ENCODE data around the gene TRIM24.
A peak's percentile ranks its signal among the peaks of the same experiment; 100 is the strongest.

Gene TRIM24

GRCh38 chr7:138573741-138574140 is 113.7 kb downstream of the TRIM24 start:
- Mint-ChIP-seq H3K36me3 (ENCODE audit: low read depth) (peaks cover 80% of the 10 kb centered on the region), H3K4me3 (no peak overlapping the region), H3K27ac (peak overlapping the region; percentile 27), H3K4me1 (no peaks in the 10 kb centered on the region), H3K27me3 (ENCODE audit: low read depth, poor library complexity) (no peaks in the 10 kb centered on the region), H3K9me3 (no peaks in the 10 kb centered on the region)
- no peak for DNase-seq
- TF ChIP-seq, protein P1, sequence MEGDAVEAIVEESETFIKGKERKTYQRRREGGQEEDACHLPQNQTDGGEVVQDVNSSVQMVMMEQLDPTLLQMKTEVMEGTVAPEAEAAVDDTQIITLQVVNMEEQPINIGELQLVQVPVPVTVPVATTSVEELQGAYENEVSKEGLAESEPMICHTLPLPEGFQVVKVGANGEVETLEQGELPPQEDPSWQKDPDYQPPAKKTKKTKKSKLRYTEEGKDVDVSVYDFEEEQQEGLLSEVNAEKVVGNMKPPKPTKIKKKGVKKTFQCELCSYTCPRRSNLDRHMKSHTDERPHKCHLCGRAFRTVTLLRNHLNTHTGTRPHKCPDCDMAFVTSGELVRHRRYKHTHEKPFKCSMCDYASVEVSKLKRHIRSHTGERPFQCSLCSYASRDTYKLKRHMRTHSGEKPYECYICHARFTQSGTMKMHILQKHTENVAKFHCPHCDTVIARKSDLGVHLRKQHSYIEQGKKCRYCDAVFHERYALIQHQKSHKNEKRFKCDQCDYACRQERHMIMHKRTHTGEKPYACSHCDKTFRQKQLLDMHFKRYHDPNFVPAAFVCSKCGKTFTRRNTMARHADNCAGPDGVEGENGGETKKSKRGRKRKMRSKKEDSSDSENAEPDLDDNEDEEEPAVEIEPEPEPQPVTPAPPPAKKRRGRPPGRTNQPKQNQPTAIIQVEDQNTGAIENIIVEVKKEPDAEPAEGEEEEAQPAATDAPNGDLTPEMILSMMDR (IDR thresholded peaks at IDR 0.05), result no peak

- no peak overlapping the region for H3K4me3 Mint-ChIP-seq
- H3K9me3 Mint-ChIP-seq, result no peaks in the 10 kb centered on the region
- no peaks in the 10 kb centered on the region for H3K27me3 Mint-ChIP-seq (ENCODE audit: low read depth, poor library complexity)
- TF ChIP-seq, protein P1 (IDR thresholded peaks at IDR 0.05), result no peak
- peaks cover 80% of the 10 kb centered on the region for H3K36me3 Mint-ChIP-seq (ENCODE audit: low read depth)
- no peak for DNase-seq
- no peaks in the 10 kb centered on the region for H3K4me1 Mint-ChIP-seq
- H3K27ac Mint-ChIP-seq, result peak overlapping the region; percentile 60
Observed at GRCh38 chr7:138575897-138576428, 115.9 kb downstream of the TRIM24 start.

DNA sequence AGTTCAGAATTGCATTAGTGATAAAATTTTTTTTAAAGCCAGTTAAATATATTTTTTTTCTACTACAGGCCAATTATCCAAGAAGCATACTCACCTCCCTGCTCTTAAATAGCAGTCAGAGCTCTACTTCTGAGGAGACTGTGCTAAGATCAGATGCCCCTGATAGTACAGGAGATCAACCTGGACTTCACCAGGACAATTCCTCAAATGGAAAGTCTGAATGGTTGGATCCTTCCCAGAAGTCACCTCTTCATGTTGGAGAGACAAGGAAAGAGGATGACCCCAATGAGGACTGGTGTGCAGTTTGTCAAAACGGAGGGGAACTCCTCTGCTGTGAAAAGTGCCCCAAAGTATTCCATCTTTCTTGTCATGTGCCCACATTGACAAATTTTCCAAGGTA is 119.1 kb downstream of the TRIM24 start:
- no peaks in the 10 kb centered on the region for H3K27me3 Mint-ChIP-seq (ENCODE audit: low read depth, poor library complexity)
- no peaks in the 10 kb centered on the region for H3K4me1 Mint-ChIP-seq
- H3K27ac Mint-ChIP-seq, result no peak overlapping the region
- H3K9me3 Mint-ChIP-seq, result no peaks in the 10 kb centered on the region
- DNase-seq, result no peak
- TF ChIP-seq, protein P1 (IDR thresholded peaks at IDR 0.05), result no peak
- H3K4me3 Mint-ChIP-seq, result no peak overlapping the region
- H3K36me3 Mint-ChIP-seq (ENCODE audit: low read depth), result peaks cover 85% of the 10 kb centered on the region

- peaks cover 86% of the 10 kb centered on the region for H3K36me3 Mint-ChIP-seq (ENCODE audit: low read depth)
- no peaks in the 10 kb centered on the region for H3K4me1 Mint-ChIP-seq
- DNase-seq, result no peak
- TF ChIP-seq, protein P1 (IDR thresholded peaks at IDR 0.05), result no peak
- no peaks in the 10 kb centered on the region for H3K9me3 Mint-ChIP-seq
- no peaks in the 10 kb centered on the region for H3K27me3 Mint-ChIP-seq (ENCODE audit: low read depth, poor library complexity)
- no peak overlapping the region for H3K27ac Mint-ChIP-seq
- no peak overlapping the region for H3K4me3 Mint-ChIP-seq
Observed at GRCh38 chr7:138579671-138580070, 119.6 kb downstream of the TRIM24 start.

DNA sequence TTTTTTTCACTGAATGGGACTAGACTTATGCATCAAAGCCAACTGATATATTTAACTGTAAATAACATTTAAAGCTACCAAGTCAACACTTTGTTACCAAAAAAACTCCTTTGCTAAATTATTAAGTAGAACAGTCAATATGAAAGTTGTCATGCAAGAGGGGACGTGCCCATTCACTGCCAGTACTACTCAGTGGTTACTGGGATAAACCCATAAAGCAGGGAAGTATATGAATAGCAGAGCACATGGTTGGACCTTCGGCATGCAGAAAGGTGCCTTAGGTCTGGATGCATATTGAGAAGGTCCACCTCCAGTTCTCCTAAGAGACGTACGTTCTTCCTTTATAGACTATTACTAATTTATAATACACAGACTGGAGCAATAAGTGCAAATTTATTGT is 121.0 kb downstream of the TRIM24 start:
- Mint-ChIP-seq H3K27me3 (ENCODE audit: low read depth, poor library complexity) (no peaks in the 10 kb centered on the region), H3K9me3 (no peaks in the 10 kb centered on the region), H3K4me3 (no peak overlapping the region), H3K36me3 (ENCODE audit: low read depth) (peaks cover 92% of the 10 kb centered on the region), H3K4me1 (no peaks in the 10 kb centered on the region), H3K27ac (no peak overlapping the region)
- no peak for DNase-seq
- TF ChIP-seq, protein P1 (IDR thresholded peaks at IDR 0.05), result no peak

- Mint-ChIP-seq H3K9me3 (no peaks in the 10 kb centered on the region), H3K27me3 (ENCODE audit: low read depth, poor library complexity) (no peaks in the 10 kb centered on the region), H3K4me3 (no peak overlapping the region), H3K27ac (no peak overlapping the region), H3K4me1 (no peaks in the 10 kb centered on the region), H3K36me3 (ENCODE audit: low read depth) (peaks cover 85% of the 10 kb centered on the region)
- TF ChIP-seq, protein P1 (IDR thresholded peaks at IDR 0.05), result no peak
- no peak for DNase-seq
Observed at GRCh38 chr7:138584283-138584682, 124.2 kb downstream of the TRIM24 start.
